Activated CD8-positive, alpha-beta memory T cell treated with anti-CD3 and anti-CD28 coated beads for 4 hours (primary cell): ENCODE results near the gene COL5A2.

Experiments
- DNase-seq, 2 donors: peaks; one replicate each; pipeline ENCODE4 v3.0.0-alpha.2; 2020; ENCODE audit warnings: low read depth in 2 of 2

Gene COL5A2

DNA sequence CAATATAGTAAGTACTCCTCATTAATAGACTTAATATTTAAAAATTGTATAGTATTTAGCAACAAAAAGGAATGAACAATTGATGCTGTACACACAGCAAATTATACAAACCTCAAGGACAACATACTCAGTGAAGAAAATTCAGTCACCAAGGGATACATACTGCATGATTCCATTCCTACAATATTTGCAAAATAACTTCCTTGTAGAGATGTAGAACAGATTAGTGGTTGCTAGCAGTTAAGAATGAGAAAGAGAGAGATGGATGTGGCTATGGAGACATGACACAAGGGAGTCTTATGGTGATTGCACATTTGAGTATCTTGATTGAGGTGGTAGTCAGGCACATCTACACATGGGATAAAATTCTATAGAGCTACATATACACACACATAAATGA lies 179.3 kb downstream of the COL5A2 start:
- DNase-seq = no peak

DNA sequence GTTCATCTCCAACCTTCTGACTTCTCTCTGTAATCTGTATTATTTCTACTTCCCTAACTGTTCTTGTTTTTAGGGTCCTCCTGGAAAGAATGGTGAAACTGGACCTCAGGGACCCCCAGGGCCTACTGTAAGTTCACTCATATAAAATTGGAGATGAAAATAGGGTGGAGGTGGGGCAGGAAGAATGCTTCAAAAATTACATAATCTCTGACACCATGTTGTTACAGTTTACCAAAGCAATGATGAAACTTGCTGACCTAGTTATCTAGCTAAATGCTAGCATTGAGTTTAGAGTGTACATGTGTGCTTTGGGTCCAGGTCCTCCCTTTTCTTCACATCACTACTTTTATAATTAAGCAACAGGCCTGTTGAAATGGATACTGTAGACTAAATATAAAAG lies 182.3 kb downstream of the COL5A2 start:
- no peak for DNase-seq

DNA sequence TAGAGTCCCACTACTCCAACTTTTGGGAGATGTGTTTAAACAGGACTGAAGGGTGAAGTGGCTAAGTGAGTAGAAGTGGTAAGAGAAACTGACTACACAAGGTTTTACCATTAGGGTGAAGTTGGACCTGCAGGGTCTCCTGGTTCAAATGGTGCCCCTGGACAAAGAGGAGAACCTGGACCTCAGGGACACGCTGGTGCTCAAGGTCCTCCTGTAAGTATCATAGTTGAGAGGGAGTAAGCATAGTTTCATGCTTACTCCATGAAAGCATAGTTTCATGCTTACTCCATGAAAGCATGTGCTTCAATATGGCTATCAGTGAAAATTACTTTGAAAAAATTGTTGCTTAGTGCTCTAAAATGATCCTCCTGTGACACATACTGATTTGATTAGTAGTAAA lies 186.3 kb downstream of the COL5A2 start:
- DNase-seq = no peak

DNA sequence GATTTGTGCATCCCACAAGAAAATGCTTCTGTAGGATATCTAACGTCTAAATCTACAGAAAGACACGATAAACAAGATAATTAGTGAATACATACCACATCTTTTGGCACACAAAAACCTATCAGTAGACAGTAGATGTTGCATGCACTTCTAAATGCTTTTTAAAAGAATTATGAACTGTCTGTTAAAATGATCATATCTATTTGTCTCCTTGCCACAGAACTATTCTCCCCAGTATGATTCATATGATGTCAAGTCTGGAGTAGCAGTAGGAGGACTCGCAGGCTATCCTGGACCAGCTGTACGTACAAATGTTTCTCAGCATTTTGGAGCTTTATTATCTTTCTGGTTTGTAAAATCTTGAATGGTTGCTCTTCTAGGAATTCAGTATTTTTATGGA lies 192.7 kb downstream of the COL5A2 start:
- DNase-seq = no peak

DNA sequence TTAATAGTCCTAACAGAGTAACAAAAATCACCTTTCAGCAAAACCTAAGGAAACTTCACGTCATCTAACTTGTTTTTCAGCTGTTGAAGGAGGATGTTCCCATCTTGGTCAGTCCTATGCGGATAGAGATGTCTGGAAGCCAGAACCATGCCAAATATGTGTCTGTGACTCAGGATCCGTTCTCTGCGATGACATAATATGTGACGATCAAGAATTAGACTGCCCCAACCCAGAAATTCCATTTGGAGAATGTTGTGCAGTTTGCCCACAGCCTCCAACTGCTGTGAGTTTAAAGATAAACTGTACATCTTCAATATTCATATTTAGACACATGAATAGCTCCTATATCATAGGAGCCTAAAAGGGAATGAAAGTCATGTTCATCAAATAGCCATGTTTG lies 194.9 kb downstream of the COL5A2 start:
- DNase-seq = no peak

DNA sequence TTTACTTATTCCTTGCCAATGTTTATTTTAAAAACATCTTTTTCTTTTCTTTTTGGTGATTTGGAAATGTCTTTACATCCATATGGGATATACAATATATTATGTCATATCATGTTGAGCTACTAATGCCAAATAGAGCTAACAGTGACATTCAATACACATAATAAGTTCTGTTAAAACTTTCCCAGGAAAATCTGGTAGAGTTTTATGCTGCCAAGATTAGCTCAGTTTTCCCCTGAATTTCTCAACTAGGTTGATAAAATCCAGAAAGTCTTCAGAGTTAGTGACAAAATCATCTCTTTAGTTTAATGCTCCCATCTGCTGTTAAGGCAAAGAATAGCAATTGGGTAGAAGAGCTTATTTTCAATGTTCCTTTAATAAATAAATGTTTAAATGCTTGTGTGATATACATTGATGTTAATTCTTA lies 195.5 kb downstream of the COL5A2 start:
- no peak for DNase-seq

DNA sequence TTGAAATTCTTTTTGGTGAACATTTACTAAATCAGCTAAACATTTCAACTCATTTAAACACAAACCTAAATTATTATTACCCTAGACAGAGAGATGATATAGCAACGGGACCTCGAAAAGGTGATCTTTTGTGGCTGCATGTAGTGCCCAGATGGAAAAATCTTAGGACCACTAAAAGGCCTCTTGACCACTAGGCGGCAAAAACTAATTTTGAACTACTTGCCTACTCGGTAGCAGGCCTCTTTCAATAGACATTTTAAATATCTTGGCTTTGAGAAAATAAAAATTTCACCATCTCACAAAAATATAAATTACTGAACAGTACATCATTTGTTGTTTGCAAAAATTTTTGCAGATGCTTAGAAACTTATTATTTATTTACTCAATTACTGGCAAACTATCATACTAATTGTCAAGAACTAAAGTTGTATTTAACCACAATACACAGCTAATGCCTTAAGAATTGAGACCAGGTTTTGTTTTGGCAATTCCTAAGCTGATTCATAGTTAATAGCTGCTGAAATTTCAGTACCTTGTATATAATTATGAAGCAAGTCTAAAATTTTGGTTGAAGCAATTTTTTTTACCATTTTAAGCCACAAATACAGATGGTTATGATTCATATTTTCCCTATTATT lies 196.0 kb downstream of the COL5A2 start:
- no peak for DNase-seq
